Stimulated activated CD8-positive, alpha-beta memory T cell treated with anti-CD3 and anti-CD28 coated beads, Interleukin-7, amount 100 ng/mL, for 4 hours (primary cell): ENCODE data around the gene BCKDK.

Experiments
- DNase-seq, 2 donors: peaks; one replicate each; pipeline ENCODE4 v3.0.0-alpha.2; 2020; ENCODE audit warnings: low read depth in 2 of 2

BCKDK gene

DNA sequence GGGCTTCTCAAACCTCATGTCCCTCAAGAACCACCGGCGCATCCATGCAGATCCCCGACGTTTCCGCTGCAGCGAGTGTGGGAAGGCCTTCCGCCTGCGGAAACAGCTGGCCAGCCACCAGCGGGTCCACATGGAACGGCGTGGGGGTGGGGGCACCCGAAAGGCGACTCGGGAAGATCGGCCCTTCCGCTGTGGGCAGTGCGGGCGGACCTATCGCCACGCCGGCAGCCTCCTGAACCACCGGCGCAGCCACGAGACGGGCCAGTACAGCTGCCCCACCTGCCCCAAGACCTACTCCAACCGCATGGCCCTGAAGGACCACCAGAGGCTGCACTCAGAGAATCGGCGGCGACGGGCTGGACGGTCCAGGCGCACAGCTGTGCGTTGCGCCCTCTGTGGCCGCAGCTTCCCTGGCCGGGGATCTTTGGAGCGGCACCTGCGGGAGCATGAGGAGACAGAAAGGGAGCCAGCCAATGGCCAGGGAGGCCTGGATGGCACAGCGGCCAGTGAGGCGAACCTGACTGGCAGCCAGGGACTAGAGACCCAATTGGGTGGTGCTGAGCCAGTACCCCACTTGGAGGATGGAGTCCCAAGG is 28.1 kb upstream of the BCKDK start:
- DNase-seq, result no peak

DNA sequence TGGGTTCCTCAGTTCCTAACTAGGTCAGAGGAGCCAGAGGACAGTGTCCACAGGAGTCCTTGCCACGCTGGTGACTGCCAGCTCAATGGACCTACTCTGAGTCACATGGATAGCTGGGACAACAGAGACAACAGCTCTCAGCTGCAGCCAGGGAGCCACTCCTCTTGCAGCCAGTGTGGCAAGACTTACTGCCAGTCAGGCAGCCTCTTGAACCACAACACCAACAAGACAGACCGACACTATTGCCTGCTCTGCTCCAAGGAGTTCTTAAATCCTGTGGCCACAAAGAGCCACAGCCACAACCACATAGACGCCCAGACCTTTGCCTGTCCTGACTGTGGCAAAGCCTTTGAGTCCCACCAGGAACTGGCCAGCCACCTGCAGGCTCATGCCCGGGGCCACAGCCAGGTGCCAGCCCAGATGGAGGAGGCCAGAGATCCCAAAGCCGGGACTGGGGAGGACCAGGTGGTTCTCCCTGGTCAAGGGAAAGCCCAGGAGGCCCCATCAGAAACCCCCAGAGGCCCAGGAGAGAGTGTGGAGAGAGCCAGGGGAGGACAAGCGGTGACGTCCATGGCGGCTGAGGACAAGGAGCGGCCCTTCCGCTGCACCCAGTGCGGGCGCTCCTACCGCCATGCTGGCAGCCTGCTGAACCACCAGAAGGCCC is 27.3 kb upstream of the BCKDK start:
- DNase-seq, result no peak

DNA sequence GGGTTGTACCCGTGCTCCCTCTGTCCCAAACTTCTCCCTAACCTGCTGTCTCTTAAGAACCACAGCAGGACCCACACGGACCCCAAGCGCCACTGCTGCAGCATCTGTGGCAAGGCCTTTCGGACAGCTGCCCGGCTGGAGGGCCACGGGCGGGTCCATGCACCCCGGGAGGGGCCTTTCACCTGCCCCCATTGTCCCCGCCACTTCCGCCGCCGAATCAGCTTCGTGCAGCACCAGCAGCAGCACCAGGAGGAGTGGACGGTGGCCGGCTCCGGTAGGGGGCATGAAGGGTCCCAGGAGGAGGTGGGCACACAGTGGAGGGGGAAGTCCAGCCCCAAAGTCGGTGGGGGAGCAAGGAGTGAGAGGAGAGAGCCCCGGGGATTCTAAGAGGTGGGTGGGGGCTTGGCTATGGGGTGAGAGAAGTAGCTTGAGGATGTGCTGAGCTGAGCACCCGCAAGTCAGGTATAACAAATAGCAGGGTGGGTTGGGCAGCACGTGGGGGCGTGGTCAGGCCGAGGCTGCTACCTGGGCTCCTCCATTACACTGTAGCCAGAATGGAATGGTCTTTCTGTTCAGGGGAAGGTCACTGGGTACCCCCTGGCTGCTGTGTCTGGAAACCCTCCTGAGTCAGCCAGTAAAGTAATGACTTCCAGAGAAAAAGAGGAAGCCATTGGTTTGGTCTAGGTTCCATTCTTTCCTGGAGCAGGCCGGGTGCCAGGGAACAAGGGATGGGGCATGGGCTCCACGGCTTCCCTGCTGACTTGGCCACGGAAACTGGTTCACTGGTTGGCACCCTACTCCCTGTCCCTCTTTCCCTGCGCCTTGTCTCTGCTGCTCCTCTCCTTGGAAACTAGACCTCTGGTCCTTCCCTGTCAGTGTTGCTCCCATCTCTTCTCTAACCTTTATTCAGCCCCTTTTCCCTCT is 26.5 kb upstream of the BCKDK start:
- DNase-seq, result no peak

DNA sequence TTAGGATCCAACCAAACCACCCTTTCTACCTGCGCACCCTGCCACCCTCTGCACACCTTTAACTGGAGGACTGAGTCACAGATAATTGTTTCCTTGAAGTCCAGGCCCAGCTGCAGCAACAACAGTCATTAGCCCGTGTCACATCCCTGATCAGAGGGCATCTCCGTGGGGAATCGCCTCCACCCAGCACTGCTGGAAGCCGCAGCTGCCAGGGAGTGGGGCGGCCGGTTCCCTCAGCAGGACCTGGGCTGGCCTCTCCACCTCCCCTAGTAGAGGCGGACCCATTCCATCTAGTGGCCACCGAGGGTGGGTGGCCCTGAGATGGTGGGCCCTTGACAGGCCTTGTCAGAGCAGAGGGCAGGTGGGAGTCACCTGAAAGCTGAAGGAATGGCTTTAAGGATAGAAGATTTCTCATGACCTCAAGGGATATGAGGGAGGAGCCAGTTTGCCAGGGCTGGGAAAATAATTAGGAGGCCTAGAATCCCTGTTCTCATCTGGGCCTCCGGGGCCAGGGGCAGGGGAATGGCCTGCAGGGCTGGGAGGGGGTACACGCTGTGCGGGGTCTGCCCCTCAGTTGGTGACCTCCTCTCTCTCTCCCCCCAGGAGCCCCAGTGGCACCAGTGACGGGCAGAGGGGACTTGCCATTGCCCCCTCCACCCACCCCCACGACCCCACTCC is 25.7 kb upstream of the BCKDK start:
- DNase-seq, result no peak

DNA sequence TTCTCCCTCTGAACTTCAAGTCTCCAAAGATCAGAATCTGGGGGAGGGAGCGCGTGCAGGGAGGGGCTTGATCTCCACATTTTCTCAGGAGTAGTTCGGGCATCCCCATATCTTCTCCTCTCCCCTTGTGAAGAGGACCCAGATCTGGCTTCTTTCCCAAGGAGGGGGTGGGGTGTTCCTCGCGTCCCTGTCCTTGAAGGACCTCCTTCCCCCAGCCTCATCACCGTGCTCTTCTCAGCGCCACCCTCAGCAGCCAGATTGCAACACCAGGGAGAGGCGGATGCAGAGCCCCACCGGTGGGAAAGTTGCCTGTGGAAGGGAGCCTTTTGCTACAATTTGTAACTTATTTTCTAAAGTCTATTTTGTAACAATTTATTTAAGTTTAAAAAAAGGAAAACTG is 25.1 kb upstream of the BCKDK start:
- DNase-seq, result no peak

DNA sequence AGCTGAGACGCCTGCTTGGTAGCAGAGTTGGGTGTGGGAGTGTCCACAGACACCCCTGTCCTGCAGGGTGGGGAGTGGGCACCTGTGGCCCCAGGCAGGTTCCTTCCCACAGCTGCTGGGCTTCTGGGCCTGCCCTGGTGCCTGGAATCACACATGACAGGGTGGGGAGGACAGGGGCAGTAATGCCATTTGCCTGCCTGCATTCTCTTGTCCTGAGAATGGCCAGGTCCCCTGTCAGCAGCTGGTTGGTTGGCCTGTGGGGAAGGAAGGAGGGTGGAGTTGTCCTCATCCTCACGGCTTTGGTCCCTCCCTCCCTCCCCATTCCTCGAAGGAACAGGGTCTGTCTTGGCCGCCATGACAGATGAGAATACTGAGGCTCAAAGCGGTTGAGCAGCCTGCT is 24.6 kb upstream of the BCKDK start:
- no peak for DNase-seq

DNA sequence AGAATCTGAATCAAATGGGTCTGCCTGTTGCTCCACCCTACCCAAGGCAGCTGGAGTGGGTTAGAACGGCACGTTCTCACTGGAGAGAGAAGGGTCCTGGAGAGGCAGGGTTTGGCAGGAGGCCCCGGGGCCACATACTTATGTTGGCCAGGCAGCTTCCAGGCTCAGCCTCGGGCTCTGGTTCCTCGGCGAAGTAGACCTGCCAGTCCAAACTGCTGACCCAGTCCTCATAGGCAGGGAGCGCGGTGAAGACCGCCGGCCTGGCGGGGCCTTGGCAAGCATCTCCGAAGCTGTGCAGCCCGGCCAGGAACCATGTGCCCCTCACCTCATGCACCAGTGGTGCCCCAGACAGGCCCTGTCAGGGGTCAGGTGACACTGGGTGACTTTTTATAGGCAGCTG is 24.2 kb upstream of the BCKDK start:
- no peak for DNase-seq

DNA sequence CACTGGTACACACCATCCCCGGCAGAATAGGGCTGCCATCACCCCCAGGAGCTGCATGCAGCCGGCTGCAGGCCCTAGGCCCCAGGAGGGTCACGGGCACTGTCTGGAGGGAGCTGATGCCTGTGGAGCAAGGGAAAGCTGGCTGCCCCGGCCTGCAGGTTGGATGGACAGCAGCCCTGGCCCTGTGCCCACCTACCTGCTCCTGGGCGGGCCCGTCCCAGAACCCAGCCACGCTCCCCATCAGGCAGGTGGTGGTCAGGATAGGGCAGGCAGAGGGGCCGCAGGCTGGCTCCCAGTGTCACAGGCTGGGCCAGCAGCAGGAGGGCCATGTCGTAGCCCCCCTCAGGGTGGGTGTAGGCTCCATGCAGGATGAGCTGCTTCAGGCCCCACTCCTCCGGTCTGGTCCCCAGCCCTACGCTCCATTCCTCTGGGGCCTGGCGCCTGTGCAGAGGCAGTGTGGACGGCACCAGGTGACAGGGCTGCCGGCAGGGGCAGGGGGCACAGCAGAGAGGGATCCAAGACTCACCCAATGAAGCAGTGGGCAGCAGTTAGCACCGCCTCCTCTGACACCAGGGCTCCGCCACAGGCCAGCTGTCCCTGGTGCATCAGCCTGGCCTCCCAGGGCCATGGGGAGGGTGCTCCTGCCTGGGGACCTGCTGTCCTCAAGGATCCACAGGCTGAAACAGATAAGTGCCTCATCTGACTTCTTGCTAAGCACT is 23.4 kb upstream of the BCKDK start:
- no peak for DNase-seq

DNA sequence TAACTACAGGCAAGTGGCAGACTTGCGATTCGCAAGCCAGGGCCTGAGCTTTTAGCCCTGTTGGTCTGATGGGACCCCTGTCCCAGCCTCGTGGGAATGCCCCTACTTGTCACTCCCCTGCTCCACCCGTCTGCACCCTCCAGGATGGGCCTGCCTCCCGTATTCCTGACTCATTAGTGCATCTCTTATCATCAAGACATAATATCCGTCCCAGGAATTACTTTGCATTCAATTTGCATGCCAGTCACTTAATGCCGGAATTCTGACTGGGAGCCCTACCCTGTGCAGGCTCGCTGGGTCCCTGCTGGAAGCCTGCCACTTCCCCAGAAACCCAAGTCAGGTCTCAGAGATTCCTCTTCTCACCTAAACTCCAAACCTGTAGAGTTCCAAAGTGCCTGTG is 22.8 kb upstream of the BCKDK start:
- no peak for DNase-seq

DNA sequence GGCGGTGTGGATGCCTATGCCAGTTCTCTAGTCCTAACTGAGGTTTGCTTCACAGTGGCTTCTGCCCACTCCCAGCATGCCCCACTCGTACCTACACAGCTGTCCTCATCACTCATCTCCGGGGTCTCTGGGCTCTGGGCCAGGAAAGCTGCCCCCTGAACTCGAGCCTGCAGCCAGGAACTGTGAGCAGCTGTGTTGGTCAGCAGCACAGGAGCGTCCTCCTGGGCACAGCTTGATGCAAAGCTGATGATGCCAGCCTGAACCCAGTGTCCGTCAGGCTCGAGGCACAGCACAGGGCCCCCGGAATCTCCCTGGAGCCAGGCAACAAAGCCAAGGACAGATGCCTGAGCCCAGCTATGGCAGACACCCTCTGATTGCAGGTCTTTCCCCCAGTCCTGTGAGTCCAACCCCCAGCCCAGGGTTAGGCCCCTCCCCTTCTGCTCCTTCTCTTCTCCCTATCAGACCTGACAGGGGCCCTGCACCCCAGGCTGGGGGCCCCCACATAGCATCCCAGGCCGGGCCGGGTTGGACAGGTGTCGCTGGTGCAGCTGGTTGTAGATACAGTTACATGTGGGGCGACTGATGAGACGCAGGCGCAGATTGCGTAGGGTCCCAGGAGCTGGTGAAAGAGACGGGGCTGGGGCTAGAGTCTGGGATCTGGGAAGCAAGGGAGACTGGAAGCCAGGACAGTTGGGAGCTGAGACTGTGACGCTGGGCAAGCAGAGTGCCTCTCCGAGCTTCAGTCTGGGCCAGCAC is 22.1 kb upstream of the BCKDK start:
- DNase-seq, result no peak

DNA sequence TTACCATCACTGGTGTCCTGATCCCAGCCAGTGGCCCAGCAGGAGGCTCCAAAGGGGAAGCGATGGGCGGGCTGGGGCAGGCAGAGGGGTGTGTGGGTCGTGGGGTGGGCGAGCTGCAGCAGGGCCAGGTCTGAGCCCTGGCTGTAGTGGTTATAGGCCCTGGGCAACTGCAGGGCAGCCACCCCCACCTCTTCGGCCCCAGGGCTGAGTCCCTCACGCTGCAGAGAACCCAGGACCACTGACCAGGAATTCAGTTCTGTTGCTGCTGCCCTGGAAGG is 21.6 kb upstream of the BCKDK start:
- DNase-seq, result no peak

DNA sequence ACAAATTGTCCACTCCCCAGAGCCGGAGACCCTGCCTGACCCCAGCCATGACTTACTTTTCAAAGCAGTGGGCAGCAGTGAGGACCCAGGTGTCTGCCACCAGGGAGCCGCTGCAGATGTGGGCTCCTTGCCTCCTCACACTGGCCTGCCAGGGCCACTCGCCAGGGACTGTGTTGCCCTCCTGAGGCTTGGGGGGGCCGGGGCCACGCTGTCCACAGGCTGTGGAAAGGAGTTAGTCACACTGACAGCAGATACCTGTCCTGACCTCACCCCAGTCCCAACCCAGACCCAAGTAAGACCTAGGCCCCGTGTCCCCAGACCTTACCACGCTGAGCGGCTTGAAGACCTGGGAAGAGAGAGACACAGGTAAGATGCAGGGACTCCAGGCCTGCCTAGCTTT is 20.7 kb upstream of the BCKDK start:
- no peak for DNase-seq

DNA sequence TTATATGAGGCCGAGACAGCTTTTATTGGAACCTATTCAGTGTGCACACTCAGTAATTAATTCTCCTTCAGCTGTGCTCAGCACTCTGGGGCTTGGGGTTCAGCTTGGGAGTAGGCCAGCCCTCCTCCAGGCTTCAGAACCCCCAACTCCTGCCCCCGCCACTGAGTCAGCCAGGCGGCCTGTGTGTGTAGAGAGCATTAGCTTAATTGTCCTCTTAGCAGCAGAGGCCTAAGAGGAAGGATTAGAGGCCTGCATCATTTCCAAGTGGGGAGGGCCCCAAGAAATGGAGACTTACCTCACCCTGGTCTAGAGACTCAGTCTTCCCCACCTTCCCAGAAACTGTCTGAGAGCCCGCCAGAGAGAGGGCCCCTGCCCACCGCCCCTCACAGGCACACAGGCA is 20.2 kb upstream of the BCKDK start:
- DNase-seq, result no peak

DNA sequence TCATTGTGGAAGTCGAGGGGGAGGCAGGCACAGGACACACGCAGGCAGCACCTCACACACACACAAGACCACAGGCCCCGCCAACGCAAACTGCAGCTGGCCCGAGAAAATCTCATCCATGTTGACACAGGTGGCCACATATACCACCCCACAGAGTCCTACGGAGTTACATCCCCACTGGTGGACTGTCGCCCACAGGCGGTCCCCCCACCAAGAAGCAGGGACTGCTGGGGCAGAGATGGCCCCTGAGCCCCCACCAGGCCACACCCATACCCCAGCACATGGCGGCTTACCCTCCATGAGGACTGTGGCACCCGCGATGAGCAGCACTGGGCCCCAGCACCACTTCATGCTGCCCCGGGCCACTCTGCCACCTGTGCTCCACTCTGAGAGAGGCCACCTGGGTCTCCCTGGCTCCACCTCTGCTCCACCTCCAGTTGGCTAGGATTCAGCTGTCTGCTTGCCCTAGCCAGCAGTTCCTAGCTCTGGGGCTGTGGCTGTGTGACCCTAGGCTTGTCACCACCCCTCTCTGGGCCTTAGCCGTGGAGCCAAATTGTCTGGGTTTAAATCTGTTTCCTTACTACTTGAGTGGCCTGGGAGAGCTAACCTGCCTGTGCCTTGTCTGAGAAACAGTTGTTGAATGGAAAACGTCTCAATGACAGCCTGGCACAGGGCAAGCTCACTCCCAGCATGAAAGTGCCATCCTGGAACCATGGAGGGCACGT is 19.6 kb upstream of the BCKDK start, which contains the start of gene PRSS53:
Gene PRSS53, minus strand, starts transcription at position 485 of the 725 bp plus-strand sequence. Its CDS starts 134 bp downstream, at position 351.
- no peak for DNase-seq

DNA sequence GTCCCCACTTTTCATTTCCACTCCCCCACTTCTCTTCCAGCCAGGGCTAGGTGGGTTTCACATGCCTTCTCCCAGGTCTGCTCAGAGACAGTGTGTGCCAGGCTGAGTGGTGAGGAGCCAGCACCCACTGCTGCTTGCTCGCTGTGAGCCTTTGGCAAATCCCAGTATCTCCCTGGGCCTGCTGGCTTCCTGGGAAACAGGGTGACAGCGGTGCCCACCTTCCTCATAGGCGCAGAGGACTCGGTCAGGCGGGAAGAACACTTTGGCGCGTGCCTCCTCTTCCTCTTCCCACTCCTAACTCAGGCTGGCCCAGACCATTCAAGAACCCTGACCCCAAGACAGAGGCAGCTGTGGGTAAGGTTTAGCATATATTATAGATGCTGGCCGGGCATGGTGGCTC is 19.0 kb upstream of the BCKDK start:
- no peak for DNase-seq

DNA sequence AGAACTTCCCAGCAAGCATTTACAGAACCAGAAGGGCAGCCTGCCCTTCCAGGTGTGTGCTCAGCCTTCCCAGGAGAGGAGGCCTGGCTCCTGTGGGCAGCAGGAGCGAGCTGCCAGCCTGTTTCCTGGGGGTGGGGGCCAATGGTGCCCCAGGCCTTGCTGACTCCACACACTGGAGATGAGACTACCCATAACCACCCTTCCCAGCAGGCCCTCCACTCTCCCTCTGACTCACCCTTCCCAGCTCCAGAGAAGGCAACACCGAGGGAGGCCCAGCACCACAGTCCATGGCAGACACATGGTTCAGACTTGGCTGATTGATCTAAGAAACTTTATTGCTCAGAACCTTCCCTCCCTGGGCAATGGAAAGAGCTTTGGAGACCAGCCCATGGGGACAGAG is 17.6 kb upstream of the BCKDK start:
- no peak for DNase-seq

DNA sequence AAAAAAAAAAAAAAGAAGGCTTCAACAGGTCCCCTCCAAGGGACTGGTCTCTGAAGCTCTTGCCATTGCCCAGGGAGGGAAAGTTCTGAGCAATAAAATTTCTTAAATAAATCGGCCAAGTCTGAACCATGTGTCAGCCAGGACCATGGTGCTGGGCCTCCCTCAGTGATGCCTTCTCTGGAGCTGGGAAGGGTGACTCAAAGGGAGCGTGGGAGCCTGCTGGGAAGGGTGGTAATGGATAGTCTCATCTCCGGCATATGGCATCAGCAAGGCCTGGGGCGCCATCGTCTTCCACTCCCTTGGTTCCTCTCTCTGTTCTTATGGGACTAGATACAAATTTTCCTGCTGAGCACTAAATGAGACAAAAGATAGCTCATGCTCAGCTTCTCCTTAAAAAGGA is 15.9 kb upstream of the BCKDK start:
- DNase-seq, result no peak

DNA sequence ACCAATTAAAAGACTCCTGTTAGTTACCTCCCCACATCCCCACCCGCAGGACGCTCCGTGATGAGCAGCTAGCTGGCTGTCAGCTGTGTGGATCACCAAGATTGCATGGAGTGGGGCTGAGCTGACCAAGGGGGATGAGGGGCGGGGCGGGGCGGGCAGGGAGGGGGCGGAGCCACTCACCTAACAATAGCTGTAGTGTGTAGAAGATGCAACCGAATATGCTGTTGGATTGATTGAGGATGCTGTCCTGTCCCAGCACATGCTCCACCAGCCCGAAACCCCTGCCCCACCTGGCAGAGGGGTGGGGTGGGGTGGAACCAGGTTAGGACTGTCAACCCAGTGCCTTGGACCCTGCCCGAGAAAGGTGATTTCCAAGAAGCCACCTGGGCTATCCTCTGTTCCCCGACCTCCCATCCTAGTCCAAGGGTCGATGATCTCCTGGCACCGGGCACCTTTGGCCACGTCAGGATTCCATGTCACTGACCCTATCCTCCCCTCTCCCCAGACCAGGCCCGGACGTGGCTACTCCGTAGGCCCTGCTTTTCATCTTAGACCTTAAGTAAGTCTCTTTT is 15.0 kb upstream of the BCKDK start:
- DNase-seq, result no peak

DNA sequence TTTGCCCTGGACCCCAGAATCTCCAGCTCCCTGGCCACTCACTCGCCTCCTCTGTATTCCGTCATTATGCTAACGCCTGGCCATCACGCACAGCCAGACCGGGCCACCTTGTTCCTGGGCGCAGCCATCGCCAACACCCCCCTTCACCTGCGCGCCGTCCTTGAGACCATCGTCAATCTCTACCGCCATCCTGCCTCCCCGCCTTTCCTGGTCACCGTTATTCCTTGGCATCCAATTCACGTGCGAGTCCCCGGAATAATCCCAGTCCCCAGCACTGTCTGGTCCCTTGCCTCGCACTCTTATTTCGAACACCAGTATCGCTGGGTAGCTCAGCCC is 14.1 kb upstream of the BCKDK start:
- no peak for DNase-seq

DNA sequence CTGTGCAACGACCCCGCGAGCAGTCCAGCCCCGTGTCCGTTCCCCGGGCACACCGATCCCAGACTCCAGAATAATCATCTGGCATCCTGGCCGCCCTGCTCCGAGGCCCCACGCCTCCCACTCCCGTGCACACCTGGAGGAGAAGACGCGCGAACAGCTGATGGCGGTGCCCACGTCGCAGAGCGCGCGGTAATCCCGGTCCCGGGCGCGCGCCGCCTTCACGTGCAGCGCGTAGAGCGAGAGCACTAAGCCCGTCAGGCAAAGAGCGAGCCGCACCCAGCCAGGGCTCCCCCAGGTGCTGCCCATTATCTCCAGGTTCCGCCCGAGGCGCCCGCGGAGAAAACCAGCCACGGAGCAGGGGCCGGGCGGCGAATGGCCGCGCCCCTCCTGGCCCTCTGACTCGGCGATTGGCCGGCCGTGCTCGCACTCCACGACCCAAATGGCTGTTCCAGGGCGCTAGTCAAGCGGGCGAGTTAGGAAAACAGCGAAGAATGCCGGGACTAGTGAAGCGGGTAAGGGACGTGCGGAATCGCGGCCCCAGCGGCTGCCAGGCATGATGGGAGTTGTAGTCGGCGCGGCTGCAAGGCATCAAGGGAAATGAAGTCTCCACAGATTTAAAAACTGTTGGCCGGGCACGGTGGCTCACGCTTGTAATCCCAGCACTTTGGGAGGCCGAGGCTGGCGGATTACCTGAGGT is 13.6 kb upstream of the BCKDK start, which contains the start of gene VKORC1:
Gene VKORC1, minus strand, starts transcription at position 374 of the 697 bp plus-strand sequence. Its CDS starts 68 bp downstream, at position 306.
- peak; percentile 77 for DNase-seq
